ENCODE results near the gene DNER.

Gene DNER

DNA sequence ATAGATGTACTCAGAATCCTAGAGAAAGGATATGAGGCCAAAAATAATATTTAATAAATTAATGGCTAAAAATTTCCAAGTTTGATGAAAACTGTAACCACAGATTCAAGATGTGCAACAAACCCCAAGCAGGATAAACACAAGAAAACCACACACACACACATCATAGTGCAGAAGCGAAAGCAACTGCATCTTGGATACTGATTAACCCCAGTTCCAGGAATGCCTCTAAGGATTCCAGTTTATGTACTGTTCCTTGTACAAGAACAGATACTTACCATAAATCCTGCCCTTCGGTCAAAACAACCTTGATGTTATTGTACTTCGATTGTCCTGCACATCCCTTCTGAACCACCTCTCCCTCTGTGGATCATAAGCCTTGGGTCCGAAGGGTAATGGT lies 320.4 kb downstream of the DNER start:
- Histone ChIP-seq H2AFZ (ENCODE audit: low read depth) (no peak overlapping the region), H3K9ac (no peak overlapping the region), H3K4me1 (ENCODE audit: low read depth, poor library complexity, severe bottlenecking) (no peaks in the 10 kb centered on the region)

DNA sequence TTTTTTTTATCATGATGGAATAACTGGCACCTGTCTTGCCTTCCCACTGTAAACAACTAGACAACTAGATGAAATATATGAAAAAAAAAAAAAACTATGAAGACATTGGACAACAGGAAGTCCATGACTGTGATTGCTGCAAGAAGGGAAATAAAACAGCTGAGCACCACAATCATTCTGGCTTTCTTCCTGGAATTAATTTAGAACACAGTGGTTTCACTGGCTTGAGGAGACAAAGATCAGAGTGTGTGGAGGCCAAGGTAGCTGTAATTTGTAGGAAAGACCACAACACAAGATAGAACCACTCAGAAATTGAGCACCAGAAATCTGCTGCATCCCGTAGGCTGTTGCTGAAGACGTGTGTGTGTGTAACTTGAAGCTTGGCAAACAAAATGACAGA lies 322.2 kb downstream of the DNER start:
- H3K36me3 ChIP-seq (ENCODE audit: insufficient read depth), result no peaks in the 10 kb centered on the region
- TF ChIP-seq, protein P1, sequence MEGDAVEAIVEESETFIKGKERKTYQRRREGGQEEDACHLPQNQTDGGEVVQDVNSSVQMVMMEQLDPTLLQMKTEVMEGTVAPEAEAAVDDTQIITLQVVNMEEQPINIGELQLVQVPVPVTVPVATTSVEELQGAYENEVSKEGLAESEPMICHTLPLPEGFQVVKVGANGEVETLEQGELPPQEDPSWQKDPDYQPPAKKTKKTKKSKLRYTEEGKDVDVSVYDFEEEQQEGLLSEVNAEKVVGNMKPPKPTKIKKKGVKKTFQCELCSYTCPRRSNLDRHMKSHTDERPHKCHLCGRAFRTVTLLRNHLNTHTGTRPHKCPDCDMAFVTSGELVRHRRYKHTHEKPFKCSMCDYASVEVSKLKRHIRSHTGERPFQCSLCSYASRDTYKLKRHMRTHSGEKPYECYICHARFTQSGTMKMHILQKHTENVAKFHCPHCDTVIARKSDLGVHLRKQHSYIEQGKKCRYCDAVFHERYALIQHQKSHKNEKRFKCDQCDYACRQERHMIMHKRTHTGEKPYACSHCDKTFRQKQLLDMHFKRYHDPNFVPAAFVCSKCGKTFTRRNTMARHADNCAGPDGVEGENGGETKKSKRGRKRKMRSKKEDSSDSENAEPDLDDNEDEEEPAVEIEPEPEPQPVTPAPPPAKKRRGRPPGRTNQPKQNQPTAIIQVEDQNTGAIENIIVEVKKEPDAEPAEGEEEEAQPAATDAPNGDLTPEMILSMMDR (conservative IDR thresholded peaks at IDR 0.05; ENCODE audit: low read depth, low read length), result no peak
- H3K4me2 ChIP-seq, result no peak overlapping the region
- no peak overlapping the region for H2AFZ ChIP-seq (ENCODE audit: low read depth)
- no peak overlapping the region for H3K9ac ChIP-seq
- no peaks in the 10 kb centered on the region for H3K4me1 ChIP-seq (ENCODE audit: low read depth, poor library complexity, severe bottlenecking)
- H4K20me1 ChIP-seq (ENCODE audit: insufficient read depth), result no peaks in the 10 kb centered on the region
- no peak overlapping the region for H3K27ac ChIP-seq
- no peaks in the 10 kb centered on the region for H3K27me3 ChIP-seq (ENCODE audit: insufficient read depth, low read depth)
- H3K79me2 ChIP-seq (ENCODE audit: insufficient read depth, low read depth), result no peaks in the 10 kb centered on the region
- no peak overlapping the region for H3K4me3 ChIP-seq (IDR thresholded peaks at IDR 0.05; ENCODE audit: insufficient read depth, low read depth, low read length)

More for the DNA sequence above, 320.4 kb downstream of the DNER start:
- Histone ChIP-seq H3K4me2 (no peak overlapping the region), H3K27ac (no peak overlapping the region), H3K4me3 (IDR thresholded peaks at IDR 0.05; ENCODE audit: insufficient read depth, low read depth, low read length) (no peak overlapping the region), H4K20me1 (ENCODE audit: insufficient read depth) (no peaks in the 10 kb centered on the region), H3K27me3 (ENCODE audit: insufficient read depth, low read depth) (no peaks in the 10 kb centered on the region), H3K36me3 (ENCODE audit: insufficient read depth) (no peaks in the 10 kb centered on the region), H3K79me2 (ENCODE audit: insufficient read depth, low read depth) (no peaks in the 10 kb centered on the region)
- TF ChIP-seq, protein P1 (conservative IDR thresholded peaks at IDR 0.05; ENCODE audit: low read depth, low read length), result no peak

DNA sequence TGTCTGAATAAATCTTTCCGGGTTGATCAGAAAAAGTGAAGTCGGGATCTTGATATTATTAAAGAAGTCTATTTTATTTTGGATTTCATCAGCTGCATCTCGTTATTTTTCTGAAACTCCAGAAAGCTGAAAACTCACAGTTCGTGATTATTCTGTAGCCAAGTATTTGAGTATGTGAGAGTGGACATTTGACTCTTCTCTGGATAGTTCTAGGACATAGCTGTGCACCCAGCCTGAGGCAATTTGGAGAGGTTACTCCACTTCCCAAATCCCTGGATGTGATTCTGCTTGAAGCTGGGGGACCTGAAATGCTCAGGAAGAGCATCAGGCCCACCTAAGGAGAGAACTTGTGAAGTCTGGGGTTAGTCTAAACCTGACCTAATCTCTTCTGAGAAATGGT lies 325.6 kb downstream of the DNER start:
- H3K4me3 ChIP-seq (IDR thresholded peaks at IDR 0.05; ENCODE audit: insufficient read depth, low read depth, low read length), result no peak overlapping the region
- H3K27ac ChIP-seq, result no peak overlapping the region
- no peaks in the 10 kb centered on the region for H3K36me3 ChIP-seq (ENCODE audit: insufficient read depth)
- H2AFZ ChIP-seq (ENCODE audit: low read depth), result no peak overlapping the region
- H3K4me1 ChIP-seq (ENCODE audit: low read depth, poor library complexity, severe bottlenecking), result no peaks in the 10 kb centered on the region
- no peaks in the 10 kb centered on the region for H3K79me2 ChIP-seq (ENCODE audit: insufficient read depth, low read depth)
- TF ChIP-seq, protein P1 (conservative IDR thresholded peaks at IDR 0.05; ENCODE audit: low read depth, low read length), result no peak
- H4K20me1 ChIP-seq (ENCODE audit: insufficient read depth), result no peaks in the 10 kb centered on the region
- no peak overlapping the region for H3K4me2 ChIP-seq
- no peaks in the 10 kb centered on the region for H3K27me3 ChIP-seq (ENCODE audit: insufficient read depth, low read depth)
- H3K9ac ChIP-seq, result no peak overlapping the region

DNA sequence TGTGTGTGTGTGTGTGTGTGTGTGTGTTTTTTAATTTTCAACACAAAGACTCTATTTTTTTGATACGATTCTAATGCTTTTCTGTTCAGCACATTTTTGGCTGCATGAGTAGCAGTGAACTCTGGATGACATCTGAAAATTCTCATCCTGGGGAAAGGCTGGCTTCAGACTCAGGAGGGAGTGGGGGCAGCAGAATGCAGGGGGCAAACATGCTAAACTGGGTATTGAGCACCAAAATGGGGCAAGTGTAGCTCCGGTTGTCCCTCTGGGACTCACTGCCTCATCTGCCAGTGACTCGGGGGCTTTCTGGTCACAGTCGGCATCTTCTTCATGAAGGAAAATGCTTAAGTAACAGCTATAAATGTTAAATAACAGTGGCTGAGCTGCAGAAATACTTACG lies 326.5 kb downstream of the DNER start:
- TF ChIP-seq, protein P1 (conservative IDR thresholded peaks at IDR 0.05; ENCODE audit: low read depth, low read length), result no peak
- Histone ChIP-seq H3K27ac (no peak overlapping the region), H3K79me2 (ENCODE audit: insufficient read depth, low read depth) (no peaks in the 10 kb centered on the region), H3K4me1 (ENCODE audit: low read depth, poor library complexity, severe bottlenecking) (no peaks in the 10 kb centered on the region), H3K4me2 (no peak overlapping the region), H4K20me1 (ENCODE audit: insufficient read depth) (no peaks in the 10 kb centered on the region), H3K36me3 (ENCODE audit: insufficient read depth) (no peaks in the 10 kb centered on the region), H3K9ac (no peak overlapping the region), H2AFZ (ENCODE audit: low read depth) (no peak overlapping the region), H3K4me3 (IDR thresholded peaks at IDR 0.05; ENCODE audit: insufficient read depth, low read depth, low read length) (no peak overlapping the region), H3K27me3 (ENCODE audit: insufficient read depth, low read depth) (no peaks in the 10 kb centered on the region)
